B cell (primary cell): ENCODE data around the gene NTMT1. TPM values are rescaled to one million over a fixed set of nuclear protein-coding genes. Genes with fewer than 3 reads are reported as not detected.

Experiments
- ATAC-seq: fragments of 200-7000 bp; cut with Tn5 transposase; one replicate; pipeline ENCODE4 v1.10.0; 2021; ENCODE audit warnings: low read depth, mild to moderate bottlenecking, moderate number of reproducible peaks, moderate library complexity
- CTCF ChIA-PET: fragments of 350-600 bp; sonication (Branson Sonifier 250); formaldehyde crosslinking; loops from one replicate; lab custom pipeline; 2021; ENCODE audit warnings: antibody characterized with exemption, inconsistent platforms; lab: Charles Lee
- POLR2A ChIA-PET: fragments of 350-600 bp; sonication (Branson Sonifier 250); formaldehyde crosslinking; loops from one replicate; lab custom pipeline; 2021; ENCODE audit warnings: antibody characterized with exemption; lab: Charles Lee
- DNase-seq: peaks from one replicate; pipeline ENCODE4 v3.0.0; 2013
- H2AFZ ChIP-seq: 2 replicates; pipeline ENCODE4 v1.6.1; 2012; ENCODE audit warnings: mild to moderate bottlenecking, low read depth, low read length; ENCODE audit not compliant: insufficient read depth, poor library complexity, severe bottlenecking
- H3K27ac ChIP-seq, 2 donors: 1 replicate in 1 of 2; 2 replicates in 1 of 2; pipeline ENCODE4 v1.5.1; 2012 to 2013; ENCODE audit warnings: low read length in 2 of 2, mild to moderate bottlenecking in 2 of 2, moderate library complexity in 1 of 2
- H3K27me3 ChIP-seq, 4 experiments: fragments of 200-600 bp in 1 of 4; sonication (generic) in 1 of 4; replicated peaks in 1 of 4; 1 replicate in 2 of 4; 2 replicates in 2 of 4; pipeline versions ENCODE4 v1.6.1 to v1.7.0; 2013 to 2016; ENCODE audit warnings: low read length in 3 of 4, mild to moderate bottlenecking in 2 of 4, mixed read lengths in 1 of 4, moderate library complexity in 1 of 4; ENCODE audit not compliant: insufficient read depth in 4 of 4, control insufficient read depth in 3 of 4; ENCODE audit errors: control extremely low read depth in 1 of 4
- H3K36me3 ChIP-seq, 2 experiments: replicated peaks in 1 of 2; 1 replicate in 1 of 2; 2 replicates in 1 of 2; pipeline versions ENCODE4 v1.6.1 to v1.7.1; 2013; ENCODE audit warnings: low read length in 1 of 2; ENCODE audit not compliant: insufficient read depth in 2 of 2, control insufficient read depth in 1 of 2; ENCODE audit errors: control extremely low read depth in 1 of 2, extremely low read depth in 1 of 2
- H3K4me1 ChIP-seq, 2 donors: fragments of 200-600 bp in 1 of 2; sonication (generic) in 1 of 2; 1 replicate in 1 of 2; 2 replicates in 1 of 2; pipeline versions ENCODE4 v1.5.1 to v1.6.1; 2013 to 2017; ENCODE audit warnings: low read length in 2 of 2; ENCODE audit not compliant: control insufficient read depth in 2 of 2, insufficient read depth in 2 of 2
- H3K4me2 ChIP-seq: replicated peaks from 2 replicates; pipeline ENCODE3; 2012; ENCODE audit warnings: mild to moderate bottlenecking, low read depth, low read length; ENCODE audit not compliant: poor library complexity, severe bottlenecking
- H3K4me3 ChIP-seq, 5 experiments: fragments of 200-600 bp in 1 of 5; sonication (generic) in 1 of 5; 1 replicate in 3 of 5; 2 replicates in 2 of 5; pipeline versions ENCODE4 v1.5.1 to v1.7.0; 2011 to 2016; ENCODE audit warnings: low read length in 4 of 5, mild to moderate bottlenecking in 4 of 5, low read depth in 2 of 5, control low read depth in 1 of 5, moderate library complexity in 1 of 5; ENCODE audit not compliant: insufficient read depth in 1 of 5; ENCODE audit errors: control extremely low read depth in 1 of 5, extremely low read depth in 1 of 5
- H3K79me2 ChIP-seq: fragments of 200-600 bp; sonication (generic); one replicate; pipeline ENCODE4 v1.6.0; 2016; ENCODE audit warnings: low read length; ENCODE audit not compliant: control insufficient read depth, insufficient read depth
- H3K9ac ChIP-seq: fragments of 200-600 bp; sonication (generic); 2 replicates; pipeline ENCODE4 v1.6.1; 2017; ENCODE audit warnings: mild to moderate bottlenecking, low read length, moderate library complexity
- H3K9me3 ChIP-seq, 3 donors: one replicate each; pipeline versions ENCODE4 v1.6.1 to v1.7.1; 2013; ENCODE audit warnings: low read length in 2 of 3; ENCODE audit not compliant: control insufficient read depth in 2 of 3, insufficient read depth in 1 of 3; ENCODE audit errors: control extremely low read depth in 1 of 3
- H4K20me1 ChIP-seq: 2 replicates; pipeline ENCODE4 v1.6.0; 2012; ENCODE audit warnings: mild to moderate bottlenecking, low read length; ENCODE audit not compliant: insufficient read depth, control insufficient read depth, poor library complexity, severe bottlenecking
- H3K27ac Mint-ChIP-seq: one replicate; pipeline ENCODE4 v1.8.0; 2021; ENCODE audit warnings: mixed read lengths
- H3K27me3 Mint-ChIP-seq: one replicate; pipeline ENCODE4 v1.8.0; 2021; ENCODE audit warnings: mixed read lengths
- H3K4me1 Mint-ChIP-seq: one replicate; pipeline ENCODE4 v1.8.0; 2021; ENCODE audit warnings: mixed read lengths
- H3K4me3 Mint-ChIP-seq: one replicate; pipeline ENCODE4 v1.8.0; 2021; ENCODE audit warnings: mixed read lengths
- H3K9me3 Mint-ChIP-seq: one replicate; pipeline ENCODE4 v1.8.0; 2022; ENCODE audit warnings: mixed read lengths; ENCODE audit not compliant: insufficient read depth
- EZH2 ChIP-seq: IDR thresholded peaks from 2 replicates; pipeline ENCODE4 v1.6.1; 2012; ENCODE audit warnings: borderline replicate concordance, low read depth, mild to moderate bottlenecking, moderate library complexity, low read length; ENCODE audit not compliant: insufficient read depth, poor library complexity, severe bottlenecking
- WGBS: methylation state at CpG from one replicate; pipeline ENCODE4 v1.1.5; 2013; ENCODE audit warnings: missing lambda C conversion rate; ENCODE audit not compliant: insufficient coverage; 5-methylcytosine and 5-hydroxymethylcytosine counted together
- intact Hi-C: fragments of 100-400 bp; cut with micrococcal nuclease; formaldehyde crosslinking; loops from one replicate; pipeline ENCODE4 v1.10.0; 2022
- polyA plus RNA-seq: library from polyadenylated mRNA; depleted of rRNA; stranded (reverse); fragments of >200 nt; gene quantifications from 2 replicates; pipeline ENCODE4 v1.2.3, GENCODE V29; 2012
- total RNA-seq, 2 donors: library from RNA; stranded (reverse); fragments of 120-200 nt in 1 of 2; gene quantifications; 1 replicate in 1 of 2; 2 replicates in 1 of 2; pipeline versions ENCODE4 v1.2.3 to v1.2.4, GENCODE V29; 2013 to 2022
- TF ChIP-seq, protein P1 (sequence below): fragments of 200-600 bp; IDR thresholded peaks from one replicate; pipeline ENCODE4 v1.8.0; 2022; ENCODE audit warnings: antibody characterized with exemption, mild to moderate bottlenecking

Gene NTMT1
- total and polyA plus RNA-seq, 2 donors (not counting 1 experiment from before 2014, with no cell fraction given), result 21.8 to 35.3 TPM

DNA sequence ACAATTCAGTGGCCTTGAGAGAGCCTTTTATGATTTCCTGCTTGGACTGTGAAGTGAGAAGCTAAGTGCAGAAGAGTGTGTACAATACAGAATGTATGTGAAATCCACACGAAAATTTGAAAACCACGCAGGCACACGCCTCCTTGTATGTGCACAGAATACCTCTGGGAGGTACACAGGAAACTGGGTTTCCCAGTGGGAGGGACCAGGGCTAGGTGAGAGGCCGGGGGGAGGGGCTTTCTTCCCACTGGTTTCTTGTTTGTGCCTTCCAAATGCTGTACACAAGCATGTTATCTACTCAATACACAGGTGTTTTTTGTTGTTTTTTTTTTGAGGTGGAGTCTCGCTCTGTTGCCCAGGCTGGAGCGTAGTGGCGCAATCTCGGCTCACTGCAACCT, 21.2 kb upstream of the NTMT1 start:
- no peak overlapping the region for H3K4me2 ChIP-seq
- H3K4me1 ChIP-seq, result peaks cover 9 to 10% of the 10 kb centered on the region in 2 donors
- Mint-ChIP-seq H3K4me1 (peaks cover 15% of the 10 kb centered on the region), H3K4me3 (no peak overlapping the region), H3K27ac (no peak overlapping the region), H3K9me3 (no peaks in the 10 kb centered on the region), H3K27me3 (peaks cover 9% of the 10 kb centered on the region)
- no peak overlapping the region for H3K9ac ChIP-seq
- POLR2A ChIA-PET, result no interaction called here
- H3K9me3 ChIP-seq, result no peaks in the 10 kb centered on the region
- CTCF ChIA-PET, result interaction anchor here (1.2 to 5.9 kb wide), 5 partner anchors 431 to 473 kb away, joined by 3 to 55 read pairs (median 9); no protein-coding TSS in a partner anchor
- TF ChIP-seq, protein P1, sequence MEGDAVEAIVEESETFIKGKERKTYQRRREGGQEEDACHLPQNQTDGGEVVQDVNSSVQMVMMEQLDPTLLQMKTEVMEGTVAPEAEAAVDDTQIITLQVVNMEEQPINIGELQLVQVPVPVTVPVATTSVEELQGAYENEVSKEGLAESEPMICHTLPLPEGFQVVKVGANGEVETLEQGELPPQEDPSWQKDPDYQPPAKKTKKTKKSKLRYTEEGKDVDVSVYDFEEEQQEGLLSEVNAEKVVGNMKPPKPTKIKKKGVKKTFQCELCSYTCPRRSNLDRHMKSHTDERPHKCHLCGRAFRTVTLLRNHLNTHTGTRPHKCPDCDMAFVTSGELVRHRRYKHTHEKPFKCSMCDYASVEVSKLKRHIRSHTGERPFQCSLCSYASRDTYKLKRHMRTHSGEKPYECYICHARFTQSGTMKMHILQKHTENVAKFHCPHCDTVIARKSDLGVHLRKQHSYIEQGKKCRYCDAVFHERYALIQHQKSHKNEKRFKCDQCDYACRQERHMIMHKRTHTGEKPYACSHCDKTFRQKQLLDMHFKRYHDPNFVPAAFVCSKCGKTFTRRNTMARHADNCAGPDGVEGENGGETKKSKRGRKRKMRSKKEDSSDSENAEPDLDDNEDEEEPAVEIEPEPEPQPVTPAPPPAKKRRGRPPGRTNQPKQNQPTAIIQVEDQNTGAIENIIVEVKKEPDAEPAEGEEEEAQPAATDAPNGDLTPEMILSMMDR, result no peak
- TF ChIP-seq EZH2, result no peak
- H3K4me3 ChIP-seq, result no peak overlapping the region
- intact Hi-C loops, result no loop called here
- H3K27me3 ChIP-seq, result peaks cover 0 to 6% (median 0%) of the 10 kb centered on the region in 4 experiments
- no peak for ATAC-seq
- 0% methylated on average over 3 of the region's 8 CpGs for WGBS
- H3K27ac ChIP-seq, result no peak overlapping the region
- H4K20me1 ChIP-seq, result no peaks in the 10 kb centered on the region
- H3K79me2 ChIP-seq, result no peaks in the 10 kb centered on the region
- DNase-seq, result no peak
- H3K36me3 ChIP-seq, result no peaks in the 10 kb centered on the region
- no peak overlapping the region for H2AFZ ChIP-seq

DNA sequence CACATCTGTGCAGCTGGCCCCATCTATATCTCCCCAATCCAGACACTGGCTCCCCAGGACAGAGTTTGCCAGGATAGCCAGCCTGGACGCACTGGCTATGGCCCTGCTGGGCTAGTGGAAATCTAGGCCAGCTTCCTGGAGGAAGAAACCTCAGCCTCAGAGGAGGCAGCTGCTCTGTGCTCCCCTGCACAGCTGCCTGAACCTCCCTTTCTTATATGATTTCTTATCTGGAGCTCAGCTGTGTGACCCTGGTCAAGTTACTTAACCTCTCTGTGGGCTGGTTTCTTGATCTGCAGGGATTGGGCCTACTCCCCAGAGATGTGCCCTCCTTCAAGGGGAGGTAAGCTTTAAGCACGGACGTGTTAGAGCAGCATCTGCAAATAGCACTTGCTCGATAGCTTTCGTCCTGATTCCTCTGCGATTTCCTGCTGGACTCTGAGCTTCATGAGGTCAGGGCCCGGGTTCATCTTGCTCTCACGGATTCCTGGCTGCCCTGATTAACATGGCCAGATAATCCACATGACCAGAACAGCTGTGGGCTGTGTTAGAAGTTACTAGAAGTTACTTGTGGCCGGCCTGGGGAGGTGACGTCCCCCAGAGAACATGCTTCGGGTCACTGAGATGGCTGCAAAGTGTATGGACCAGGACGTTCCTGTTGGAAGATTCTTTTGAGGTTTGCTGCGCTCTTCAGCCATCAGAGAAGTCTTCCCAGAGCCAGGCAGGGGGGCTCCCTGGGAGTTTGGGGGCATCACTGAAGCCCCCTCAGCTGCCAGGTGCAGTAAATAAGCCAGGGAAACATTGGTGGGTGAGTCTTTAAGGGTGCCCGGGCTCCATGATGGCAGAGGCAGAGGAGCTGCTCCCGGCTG, 19.6 kb upstream of the NTMT1 start:
- DNase-seq (no peak), ATAC-seq (no peak)
- ChIA-PET POLR2A (no interaction called here), CTCF (interaction anchor here (0.7 to 5.9 kb wide), 8 partner anchors 19 to 475 kb away, joined by 3 to 55 read pairs (median 7); partner anchors contain the start of genes IER5L and NTMT1)
- H3K4me1 Mint-ChIP-seq, result peaks cover 23% of the 10 kb centered on the region
- H3K4me2 ChIP-seq, result no peak overlapping the region
- no peak overlapping the region for H2AFZ ChIP-seq
- peaks cover 19 to 21% of the 10 kb centered on the region in 2 donors for H3K4me1 ChIP-seq
- H3K4me3 Mint-ChIP-seq, result no peak overlapping the region
- H3K9me3 Mint-ChIP-seq, result no peaks in the 10 kb centered on the region
- H3K4me3 ChIP-seq, result no peak overlapping the region
- intact Hi-C loops, result no loop called here
- 92% methylated on average over 15 of the region's 15 CpGs for WGBS
- no peaks in the 10 kb centered on the region for H4K20me1 ChIP-seq
- no peaks in the 10 kb centered on the region for H3K27me3 Mint-ChIP-seq
- H3K27ac Mint-ChIP-seq, result no peak overlapping the region
- TF ChIP-seq EZH2, result no peak
- TF ChIP-seq, protein P1, result no peak
- H3K79me2 ChIP-seq, result no peaks in the 10 kb centered on the region
- no peaks in the 10 kb centered on the region for H3K36me3 ChIP-seq
- no peak overlapping the region for H3K27ac ChIP-seq
- no peaks in the 10 kb centered on the region for H3K9me3 ChIP-seq
- no peaks in the 10 kb centered on the region for H3K27me3 ChIP-seq
- no peak overlapping the region for H3K9ac ChIP-seq
